Measurements from ENCODE around the gene NAPA.

GRCh38 chr19:47514869-47515588, at the start of gene NAPA:
- TF ChIP-seq, protein P1, sequence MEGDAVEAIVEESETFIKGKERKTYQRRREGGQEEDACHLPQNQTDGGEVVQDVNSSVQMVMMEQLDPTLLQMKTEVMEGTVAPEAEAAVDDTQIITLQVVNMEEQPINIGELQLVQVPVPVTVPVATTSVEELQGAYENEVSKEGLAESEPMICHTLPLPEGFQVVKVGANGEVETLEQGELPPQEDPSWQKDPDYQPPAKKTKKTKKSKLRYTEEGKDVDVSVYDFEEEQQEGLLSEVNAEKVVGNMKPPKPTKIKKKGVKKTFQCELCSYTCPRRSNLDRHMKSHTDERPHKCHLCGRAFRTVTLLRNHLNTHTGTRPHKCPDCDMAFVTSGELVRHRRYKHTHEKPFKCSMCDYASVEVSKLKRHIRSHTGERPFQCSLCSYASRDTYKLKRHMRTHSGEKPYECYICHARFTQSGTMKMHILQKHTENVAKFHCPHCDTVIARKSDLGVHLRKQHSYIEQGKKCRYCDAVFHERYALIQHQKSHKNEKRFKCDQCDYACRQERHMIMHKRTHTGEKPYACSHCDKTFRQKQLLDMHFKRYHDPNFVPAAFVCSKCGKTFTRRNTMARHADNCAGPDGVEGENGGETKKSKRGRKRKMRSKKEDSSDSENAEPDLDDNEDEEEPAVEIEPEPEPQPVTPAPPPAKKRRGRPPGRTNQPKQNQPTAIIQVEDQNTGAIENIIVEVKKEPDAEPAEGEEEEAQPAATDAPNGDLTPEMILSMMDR (IDR thresholded peaks at IDR 0.05): no peak
- TF ChIP-seq POLR2AphosphoS5 (IDR thresholded peaks at IDR 0.05) (peak; percentile 98 to 99 (median 98)), EP300 (IDR thresholded peaks at IDR 0.05) (peak in 3 of 4 donors; percentile 18 to 95 (median 33))

Data from sigmoid colon (tissue), 4 donors.